Sigmoid colon (tissue), 7 donors: ENCODE results near the gene CDCA5. TPM values are rescaled to one million over a fixed set of nuclear protein-coding genes. Genes with fewer than 3 reads are reported as not detected.

Experiments used
- DNase-seq: peaks from one replicate; pipeline ENCODE4 v3.0.0-alpha.2; 2019
- H3K27ac ChIP-seq, 4 donors: fragments of 200-600 bp; sonication (generic); one replicate each; pipeline ENCODE4 v1.5.1; 2016 to 2019; ENCODE audit warnings: mild to moderate bottlenecking in 1 of 4
- H3K27me3 ChIP-seq, 3 donors: fragments of 200-600 bp; sonication (generic); one replicate each; pipeline ENCODE4 v1.5.1; 2019; ENCODE audit warnings: mild to moderate bottlenecking in 1 of 3
- H3K36me3 ChIP-seq, 4 donors: fragments of 200-600 bp; sonication (generic); one replicate each; pipeline ENCODE4 v1.5.1; 2016 to 2019
- H3K4me1 ChIP-seq, 4 donors: fragments of 200-600 bp; sonication (generic); one replicate each; pipeline ENCODE4 v1.5.1; 2017 to 2019
- H3K4me3 ChIP-seq, 4 donors: fragments of 200-600 bp; sonication (generic); one replicate each; pipeline ENCODE4 v1.5.1; 2017 to 2019; ENCODE audit warnings: mild to moderate bottlenecking in 2 of 4, moderate library complexity in 1 of 4
- H3K9me3 ChIP-seq, 4 donors: fragments of 200-600 bp in 3 of 4; sonication (generic) in 3 of 4; one replicate each; pipeline versions ENCODE4 v1.5.1 to v1.6.1; 2013 to 2019
- CTCF ChIP-seq, 4 experiments: fragments of 450-650 bp in 3 of 4; fragments of 200-600 bp in 1 of 4; IDR thresholded peaks; one replicate each; pipeline ENCODE4 v1.5.1; 2016 to 2019; ENCODE audit warnings: antibody characterized with exemption in 4 of 4, mild to moderate bottlenecking in 3 of 4, moderate library complexity in 2 of 4
- EP300 ChIP-seq, 4 donors: sonication (generic); formaldehyde crosslinking; IDR thresholded peaks; one replicate each; pipeline ENCODE4 v1.6.1; 2017; ENCODE audit warnings: antibody characterized with exemption in 4 of 4
- POLR2A ChIP-seq, 2 donors: fragments of 450-650 bp; IDR thresholded peaks; one replicate each; pipeline ENCODE4 v1.6.1; 2016; ENCODE audit warnings: antibody characterized with exemption in 2 of 2, mild to moderate bottlenecking in 2 of 2, moderate library complexity in 2 of 2
- POLR2AphosphoS5 ChIP-seq, 4 donors: sonication (generic); formaldehyde crosslinking; IDR thresholded peaks; one replicate each; pipeline ENCODE4 v1.6.1; 2017; ENCODE audit warnings: antibody characterized with exemption in 4 of 4
- WGBS, 2 donors: extraction: QIAGEN DNeasy Blood & Tissue Kit; methylation state at CpG; one replicate each; pipeline ENCODE4 v1.1.7; 2013; 5-methylcytosine and 5-hydroxymethylcytosine counted together
- intact Hi-C: fragments of 100-400 bp; cut with DNase I; formaldehyde crosslinking; loops from one replicate; pipeline ENCODE4 v1.15.1; 2023
- polyA plus RNA-seq, 3 donors: library from polyadenylated mRNA; stranded (reverse); fragments of 200-250 nt; gene quantifications; one replicate each; pipeline ENCODE4 v1.2.3, GENCODE V29; 2013
- total RNA-seq, 4 donors: library from RNA; depleted of rRNA; stranded (reverse); fragments of >200 nt; gene quantifications; one replicate each; pipeline ENCODE4 v1.1.0, GENCODE V29; 2016
- donor health status: healthy with polysubstance abuse.
- donor health status: Bipolar disorder and iron deficiency.
- donor health status: healthy.

The CDCA5 gene
- total and polyA plus RNA-seq, 7 donors = 0.33 to 21.5 (median 4.6) TPM; not detected in 1

- Histone ChIP-seq H3K36me3 (no peaks in the 10 kb centered on the region), H3K9me3 (no peaks in the 10 kb centered on the region), H3K27ac (no peak overlapping the region), H3K27me3 (no peaks in the 10 kb centered on the region), H3K4me3 (no peak overlapping the region), H3K4me1 (no peaks in the 10 kb centered on the region)
- 85 to 93% methylated on average over 4 of the region's 4 CpGs for WGBS, 2 donors
- intact Hi-C loops = no loop called here
- no peak for DNase-seq
- TF ChIP-seq POLR2A (IDR thresholded peaks at IDR 0.05) (no peak), EP300 (IDR thresholded peaks at IDR 0.05) (no peak), CTCF (IDR thresholded peaks at IDR 0.05) (no peak), POLR2AphosphoS5 (IDR thresholded peaks at IDR 0.05) (no peak)
Observed at GRCh38 chr11:65066805-65067291, 17.0 kb downstream of the CDCA5 start.

GRCh38 chr11:65066315-65066714 is 17.5 kb downstream of the CDCA5 start:
- no peak overlapping the region for H3K4me3 ChIP-seq
- H3K27me3 ChIP-seq = no peaks in the 10 kb centered on the region
- H3K4me1 ChIP-seq = no peaks in the 10 kb centered on the region
- WGBS, 2 donors = 87 to 88% methylated on average over 11 of the region's 11 CpGs
- no peak for DNase-seq
- no peaks in the 10 kb centered on the region for H3K9me3 ChIP-seq
- H3K27ac ChIP-seq = no peak overlapping the region
- TF ChIP-seq POLR2AphosphoS5 (IDR thresholded peaks at IDR 0.05) (no peak), EP300 (IDR thresholded peaks at IDR 0.05) (no peak), POLR2A (IDR thresholded peaks at IDR 0.05) (no peak), CTCF (IDR thresholded peaks at IDR 0.05) (no peak)
- no peaks in the 10 kb centered on the region for H3K36me3 ChIP-seq
- intact Hi-C loops = no loop called here

GRCh38 chr11:65065851-65066250 is 18.0 kb downstream of the CDCA5 start:
- no peaks in the 10 kb centered on the region for H3K9me3 ChIP-seq
- 81 to 83% methylated on average over 7 of the region's 7 CpGs for WGBS, 2 donors
- intact Hi-C loops = no loop called here
- H3K27ac ChIP-seq = no peak overlapping the region
- H3K27me3 ChIP-seq = no peaks in the 10 kb centered on the region
- H3K4me3 ChIP-seq = no peak overlapping the region
- H3K36me3 ChIP-seq = no peaks in the 10 kb centered on the region
- TF ChIP-seq POLR2AphosphoS5 (IDR thresholded peaks at IDR 0.05) (no peak), EP300 (IDR thresholded peaks at IDR 0.05) (no peak), CTCF (IDR thresholded peaks at IDR 0.05) (no peak), POLR2A (IDR thresholded peaks at IDR 0.05) (no peak)
- no peaks in the 10 kb centered on the region for H3K4me1 ChIP-seq
- DNase-seq = no peak

- TF ChIP-seq EP300 (IDR thresholded peaks at IDR 0.05) (no peak), POLR2A (IDR thresholded peaks at IDR 0.05) (no peak), POLR2AphosphoS5 (IDR thresholded peaks at IDR 0.05) (no peak), CTCF (IDR thresholded peaks at IDR 0.05) (no peak)
- no peak overlapping the region for H3K27ac ChIP-seq
- intact Hi-C loops = no loop called here
- no peaks in the 10 kb centered on the region for H3K27me3 ChIP-seq
- 89 to 93% methylated on average over 4 of the region's 4 CpGs for WGBS, 2 donors
- H3K36me3 ChIP-seq = no peaks in the 10 kb centered on the region
- no peak overlapping the region for H3K4me3 ChIP-seq
- no peaks in the 10 kb centered on the region for H3K9me3 ChIP-seq
- no peaks in the 10 kb centered on the region for H3K4me1 ChIP-seq
- no peak for DNase-seq
Observed at GRCh38 chr11:65064847-65065240, 19.0 kb downstream of the CDCA5 start.

GRCh38 chr11:65063532-65063931 is 20.3 kb downstream of the CDCA5 start:
- no peaks in the 10 kb centered on the region for H3K9me3 ChIP-seq
- intact Hi-C loops = no loop called here
- no peaks in the 10 kb centered on the region for H3K27me3 ChIP-seq
- DNase-seq = no peak
- WGBS, 2 donors = 81 to 88% methylated on average over 3 of the region's 3 CpGs
- H3K27ac ChIP-seq = no peak overlapping the region
- H3K36me3 ChIP-seq = no peaks in the 10 kb centered on the region
- no peaks in the 10 kb centered on the region for H3K4me1 ChIP-seq
- TF ChIP-seq POLR2A (IDR thresholded peaks at IDR 0.05) = no peak
- TF ChIP-seq EP300 (IDR thresholded peaks at IDR 0.05) = no peak
- TF ChIP-seq POLR2AphosphoS5 (IDR thresholded peaks at IDR 0.05) = no peak
- no peak for TF ChIP-seq CTCF (IDR thresholded peaks at IDR 0.05)
- no peak overlapping the region for H3K4me3 ChIP-seq
